Stimulated activated CD4-positive, alpha-beta T cell treated with anti-CD3 and anti-CD28 coated beads, Interleukin-1b, Interleukin-23, amount 100 ng/mL, for 48 hours (primary cell): ENCODE results near the gene TUBA4B.
A peak's percentile ranks its signal among the peaks of the same experiment; 100 is the strongest.
"Not testable (repeated sequence)": the region's sequence is repeated elsewhere in the genome, so short reads cannot be mapped to it uniquely, and the experiment has no call there.

Source experiments
- DNase-seq: peaks from one replicate; pipeline ENCODE4 v3.0.0-alpha.2; 2020

Gene TUBA4B

GRCh38 chr2:219278655-219279150, 25.7 kb downstream of the TUBA4B start:
- no peak for DNase-seq

GRCh38 chr2:219279151-219279915, 26.3 kb downstream of the TUBA4B start, which contains the start of gene DNAJB2:
Gene DNAJB2 (plus strand): TSS chr2:219279366. CDS start chr2:219279834, 468 bp downstream.
- peak; percentile 100 for DNase-seq

- no peak for DNase-seq
These were observed 27.0 kb downstream of the TUBA4B start for GRCh38 chr2:219279916-219280516.

GRCh38 chr2:219280651-219281050, 27.6 kb downstream of the TUBA4B start:
- DNase-seq, result no peak

DNA sequence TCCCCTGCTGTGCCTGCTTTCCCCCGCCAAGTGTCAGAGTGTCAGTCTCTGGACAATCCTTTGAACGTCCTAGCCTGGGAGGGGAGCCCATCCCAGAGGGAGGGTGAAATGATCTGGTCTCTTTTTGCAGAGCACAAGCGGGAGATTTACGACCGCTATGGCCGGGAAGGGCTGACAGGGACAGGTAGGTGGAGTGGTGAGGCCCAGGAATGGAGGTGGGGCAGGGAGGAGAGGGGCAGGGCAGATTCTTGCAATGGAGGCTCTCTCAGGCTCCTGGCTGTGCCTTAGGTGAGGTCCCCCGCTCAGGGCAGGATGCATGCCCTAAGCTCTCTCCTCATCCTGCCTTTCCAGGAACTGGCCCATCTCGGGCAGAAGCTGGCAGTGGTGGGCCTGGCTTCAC, 28.5 kb downstream of the TUBA4B start:
- no peak for DNase-seq

DNA sequence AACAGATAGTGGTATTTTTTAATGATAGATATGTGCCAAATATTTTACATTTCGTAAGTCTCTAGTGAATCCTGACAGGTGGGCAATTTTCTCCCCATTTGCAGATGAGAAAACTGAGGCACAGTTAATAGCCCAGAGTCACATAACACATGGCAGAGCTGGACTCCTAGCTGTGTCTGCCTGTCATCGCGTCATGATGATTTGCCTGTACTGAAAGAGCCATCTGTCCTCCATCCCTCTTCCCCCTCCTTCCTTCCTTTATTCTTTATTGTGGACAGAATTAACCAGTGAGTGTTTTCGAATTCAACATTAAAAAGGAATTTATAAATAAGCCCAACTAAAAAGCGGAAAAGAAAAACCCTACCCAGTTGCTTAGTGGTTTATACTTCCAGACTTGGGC, 29.3 kb downstream of the TUBA4B start:
- DNase-seq, result no peak

DNA sequence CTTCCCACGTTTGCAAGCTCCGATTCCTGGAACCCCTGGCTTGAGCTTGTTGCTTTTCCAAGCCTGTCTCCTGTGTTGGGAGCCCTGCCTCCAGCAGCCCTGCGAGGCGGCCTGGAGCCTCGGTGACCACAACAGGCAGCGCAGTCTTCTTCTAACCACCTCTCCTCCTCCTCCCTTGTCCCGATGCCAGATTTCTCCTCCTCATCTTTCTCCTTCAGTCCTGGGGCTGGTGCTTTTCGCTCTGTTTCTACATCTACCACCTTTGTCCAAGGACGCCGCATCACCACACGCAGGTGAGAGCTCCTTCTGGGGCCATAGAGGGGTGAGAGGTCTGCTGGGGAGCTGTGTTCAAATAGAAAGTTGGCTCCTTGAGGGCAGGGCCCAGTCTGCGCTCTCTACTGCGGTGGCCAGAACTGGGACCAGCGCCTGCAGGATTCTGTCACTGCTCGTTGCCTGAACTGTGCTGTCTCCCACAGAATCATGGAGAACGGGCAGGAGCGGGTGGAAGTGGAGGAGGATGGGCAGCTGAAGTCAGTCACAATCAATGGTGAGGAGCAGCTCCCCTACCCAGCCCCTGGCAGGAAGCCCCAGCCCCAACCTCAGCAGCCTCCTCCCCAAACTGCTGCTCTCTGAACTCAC, 30.0 kb downstream of the TUBA4B start:
- DNase-seq, result no peak

DNA sequence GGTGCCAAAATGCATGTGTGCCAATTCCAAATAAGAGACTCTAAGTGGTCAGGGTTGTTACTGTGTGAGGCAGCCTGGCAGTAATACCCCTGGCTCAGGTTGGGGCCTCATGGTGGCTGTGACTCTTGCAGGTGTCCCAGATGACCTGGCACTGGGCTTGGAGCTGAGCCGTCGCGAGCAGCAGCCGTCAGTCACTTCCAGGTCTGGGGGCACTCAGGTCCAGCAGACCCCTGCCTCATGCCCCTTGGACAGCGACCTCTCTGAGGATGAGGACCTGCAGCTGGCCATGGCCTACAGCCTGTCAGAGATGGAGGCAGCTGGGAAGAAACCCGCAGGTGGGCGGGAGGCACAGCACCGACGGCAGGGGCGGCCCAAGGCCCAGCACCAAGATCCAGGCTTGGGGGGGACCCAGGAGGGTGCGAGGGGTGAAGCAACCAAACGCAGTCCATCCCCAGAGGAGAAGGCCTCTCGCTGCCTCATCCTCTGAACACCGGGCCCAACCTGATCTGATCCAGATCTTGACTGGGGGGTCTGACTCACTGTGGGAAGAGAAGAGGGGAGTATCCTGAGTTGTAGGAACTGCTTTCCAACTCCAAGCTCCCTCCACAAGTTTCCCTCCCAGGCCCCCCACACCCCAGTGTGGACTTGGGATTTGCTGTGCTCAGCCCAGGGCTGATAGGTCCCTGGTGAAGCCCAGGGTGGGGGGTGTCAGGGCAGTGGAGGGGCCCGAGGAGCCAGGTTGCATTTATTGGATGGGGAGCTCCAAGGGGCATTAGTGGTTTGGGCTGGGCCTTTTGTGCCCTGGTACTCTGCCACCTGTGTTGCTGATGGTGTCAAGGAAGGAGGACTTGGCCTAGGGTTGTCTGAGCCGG, 31.7 kb downstream of the TUBA4B start:
- DNase-seq, result no peak

DNA sequence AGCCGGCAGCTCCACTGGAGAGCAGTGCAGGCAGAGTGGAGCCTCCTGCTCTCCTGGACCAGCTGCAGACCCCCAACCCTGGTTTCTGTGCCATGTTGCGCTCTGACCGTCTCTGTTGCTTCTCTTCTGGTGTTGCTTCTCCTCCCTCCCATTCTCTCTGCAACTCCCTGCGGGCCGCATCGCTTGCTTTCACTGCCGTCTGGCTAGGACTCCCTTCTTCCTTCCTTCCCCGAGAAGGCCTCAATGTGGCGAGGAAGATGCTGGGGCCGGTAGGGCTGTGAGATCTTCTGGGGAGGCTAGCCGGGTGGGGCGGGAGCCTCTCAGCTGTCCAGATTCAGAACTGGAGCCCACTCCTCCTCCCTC, 32.3 kb downstream of the TUBA4B start:
- DNase-seq, result no peak

- no peak for DNase-seq
These were observed 32.9 kb downstream of the TUBA4B start for GRCh38 chr2:219285894-219286425.

DNA sequence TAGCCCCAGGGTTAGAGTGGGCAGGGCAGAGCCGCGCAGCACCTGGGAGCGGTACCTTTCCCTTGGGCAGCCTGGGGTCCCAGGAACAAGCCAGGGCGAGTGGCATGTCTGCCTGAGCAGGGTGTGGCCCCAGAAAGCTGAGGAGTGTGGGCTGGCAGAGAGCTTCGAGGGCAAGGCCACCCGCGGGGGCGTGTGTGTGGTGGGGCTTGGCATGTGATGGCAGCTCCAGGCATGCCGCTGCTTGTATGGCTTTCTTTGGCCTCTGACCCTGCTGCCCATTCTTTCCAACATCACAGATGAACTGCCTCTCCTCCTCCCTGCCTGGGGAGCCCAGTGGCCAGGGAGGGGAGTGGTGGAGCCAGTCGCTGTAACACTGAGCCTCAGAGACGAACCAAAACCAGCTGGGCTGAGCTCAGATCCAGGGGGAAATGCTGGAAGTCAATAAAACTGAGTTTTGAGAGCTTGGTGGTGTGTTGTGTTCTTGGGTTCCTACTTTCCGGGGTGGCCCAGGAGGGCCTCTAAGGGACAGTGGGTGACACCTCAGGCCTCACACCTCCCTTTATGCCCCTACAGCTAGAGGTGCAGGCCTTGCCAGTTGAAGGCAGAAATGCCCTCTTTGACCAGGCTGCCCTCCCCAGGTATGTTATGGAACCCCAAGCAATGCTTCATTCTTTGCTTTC, 33.5 kb downstream of the TUBA4B start:
- no peak for DNase-seq

GRCh38 chr2:219287116-219287440, 34.0 kb downstream of the TUBA4B start:
- DNase-seq, result not testable (repeated sequence)

GRCh38 chr2:219287580-219288265, 34.7 kb downstream of the TUBA4B start:
- no peak for DNase-seq

GRCh38 chr2:219289195-219289536, 36.1 kb downstream of the TUBA4B start:
- DNase-seq, result no peak

- DNase-seq, result no peak
These were observed 36.7 kb downstream of the TUBA4B start for GRCh38 chr2:219289537-219290361.

GRCh38 chr2:219290381-219291171, 37.5 kb downstream of the TUBA4B start:
- no peak for DNase-seq

- no peak for DNase-seq
These were observed 38.4 kb downstream of the TUBA4B start for GRCh38 chr2:219291394-219291793.

DNA sequence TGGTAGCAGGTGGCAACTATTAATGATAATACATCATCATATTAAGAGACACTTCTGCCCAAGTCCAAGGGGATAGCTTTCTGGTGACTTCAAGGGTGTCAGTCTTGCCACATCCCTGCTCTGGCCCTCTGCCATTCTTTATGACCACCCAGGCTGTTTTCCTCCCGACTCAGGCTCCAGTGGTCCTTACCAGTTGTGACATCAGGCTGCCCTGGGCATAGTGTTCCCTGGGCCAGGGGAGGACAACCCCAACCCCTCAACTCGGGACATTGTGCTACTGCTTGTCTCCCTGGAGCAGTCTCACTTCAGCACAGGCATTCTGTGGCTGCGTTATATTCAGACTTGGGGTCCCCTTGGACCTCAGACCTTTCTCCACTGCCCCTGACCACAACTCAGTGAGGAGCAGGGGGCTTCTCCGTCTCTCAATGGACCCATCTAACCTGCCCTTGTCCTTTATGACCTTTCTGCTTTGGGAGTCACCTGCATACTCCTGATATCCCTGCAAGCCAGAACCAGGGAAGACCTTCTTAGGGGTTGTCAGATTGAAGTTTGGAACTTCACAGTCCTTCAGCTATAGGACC, 39.0 kb downstream of the TUBA4B start:
- no peak for DNase-seq

- no peak for DNase-seq
These were observed 39.6 kb downstream of the TUBA4B start for GRCh38 chr2:219292616-219293015.
